NB4 (cell line): ENCODE measurements around the gene IFNA14.
"Not testable (repeated sequence)": the region's sequence is repeated elsewhere in the genome, so short reads cannot be mapped to it uniquely, and the experiment has no call there.

Source experiments
- CTCF ChIP-seq: IDR thresholded peaks from one replicate; pipeline ENCODE4 v1.5.1; 2012; ENCODE audit warnings: low read depth, low read length
- POLR2A ChIP-seq: IDR thresholded peaks from 2 replicates; pipeline ENCODE4 v1.6.1; 2011; ENCODE audit warnings: mild to moderate bottlenecking; ENCODE audit not compliant: insufficient read length; ENCODE audit errors: extremely low read depth

GRCh38 chr9:21236360-21236714 is 3.5 kb downstream of the IFNA14 start:
- TF ChIP-seq CTCF, POLR2A: not testable (repeated sequence)
